IMR-90 (cell line): Measurements from ENCODE around the gene AJM1. TPM values are rescaled to one million over a fixed set of nuclear protein-coding genes. Genes with fewer than 3 reads are reported as not detected.
A peak's percentile ranks its signal among the peaks of the same experiment; 100 is the strongest.

ENCODE experiments used
- ATAC-seq: fragments of 200-7000 bp; cut with Tn5 transposase; 2 replicates; pipeline ENCODE4 v1.9.1; 2020; ENCODE audit warnings: low read depth, mild to moderate bottlenecking, moderate library complexity
- BruUV-seq: library from RNA; stranded (reverse); fragments of 400-500 nt; replicated peaks from 2 replicates; lab custom pipeline; 2021; lab: Mats Ljungman, UMichigan
- CTCF ChIA-PET: fragments of 300-600 bp; formaldehyde crosslinking; extraction: SDS; loops from one replicate; lab custom pipeline; 2021; ENCODE audit warnings: antibody characterized with exemption; lab: Yijun Ruan, JAX
- POLR2A ChIA-PET: fragments of 300-600 bp; sonication (Branson Sonifier 250); formaldehyde crosslinking; loops from one replicate; lab custom pipeline; 2022; ENCODE audit warnings: antibody characterized with exemption; ENCODE audit not compliant: unreplicated experiment; lab: Charles Lee
- DNase-seq: peaks from one replicate; pipeline ENCODE4 v3.0.0; 2013
- H2AFZ ChIP-seq: replicated peaks from 2 replicates; pipeline ENCODE3; 2013; ENCODE audit warnings: low read length, mild to moderate bottlenecking; ENCODE audit not compliant: poor library complexity
- H2AK5ac ChIP-seq: 2 replicates; pipeline ENCODE4 v1.6.1; 2013; ENCODE audit warnings: low read depth, low read length, inconsistent platforms
- H2AK9ac ChIP-seq: replicated peaks from 2 replicates; pipeline ENCODE3; 2013; ENCODE audit warnings: mild to moderate bottlenecking, low read depth, low read length, moderate library complexity; ENCODE audit not compliant: poor library complexity
- H2BK120ac ChIP-seq: 2 replicates; pipeline ENCODE4 v1.6.1; 2013; ENCODE audit warnings: low read depth, low read length, inconsistent platforms
- H2BK15ac ChIP-seq: 3 replicates; pipeline ENCODE4 v1.6.1; 2013; ENCODE audit warnings: low read depth, low read length, inconsistent platforms
- H2BK20ac ChIP-seq: 2 replicates; pipeline ENCODE4 v1.6.1; 2013; ENCODE audit warnings: low read depth, mild to moderate bottlenecking, inconsistent platforms, low read length, moderate library complexity
- H2BK5ac ChIP-seq: 2 replicates; pipeline ENCODE4 v1.6.1; 2013; ENCODE audit warnings: mild to moderate bottlenecking, low read depth, low read length, inconsistent platforms; ENCODE audit not compliant: poor library complexity, severe bottlenecking
- H3K14ac ChIP-seq: replicated peaks from 2 replicates; pipeline ENCODE4 v1.6.1; 2013; ENCODE audit warnings: low read depth, low read length, inconsistent platforms
- H3K18ac ChIP-seq: 2 replicates; pipeline ENCODE4 v1.6.1; 2013; ENCODE audit warnings: low read depth, low read length, control low read depth
- H3K23ac ChIP-seq: 2 replicates; pipeline ENCODE4 v1.6.1; 2013; ENCODE audit warnings: low read depth, low read length, inconsistent platforms
- H3K27ac ChIP-seq: 2 replicates; pipeline ENCODE4 v1.5.1; 2013; ENCODE audit warnings: mild to moderate bottlenecking, control low read depth, low read length; ENCODE audit not compliant: insufficient read depth
- H3K27me3 ChIP-seq: 2 replicates; pipeline ENCODE4 v1.6.1; 2013; ENCODE audit warnings: low read length; ENCODE audit not compliant: control insufficient read depth, insufficient read depth
- H3K36me3 ChIP-seq: 2 replicates; pipeline ENCODE4 v1.6.1; 2013; ENCODE audit warnings: low read length, mixed read lengths; ENCODE audit not compliant: control insufficient read depth, insufficient read depth
- H3K4ac ChIP-seq: 2 replicates; pipeline ENCODE4 v1.6.1; 2013; ENCODE audit warnings: low read depth, low read length, inconsistent platforms
- H3K4me1 ChIP-seq: 2 replicates; pipeline ENCODE4 v1.6.1; 2013; ENCODE audit warnings: low read length, mixed read lengths; ENCODE audit not compliant: control insufficient read depth, insufficient read depth
- H3K4me2 ChIP-seq: 2 replicates; pipeline ENCODE4 v1.6.1; 2013; ENCODE audit warnings: low read depth, mild to moderate bottlenecking, control low read depth, low read length, moderate library complexity
- H3K4me3 ChIP-seq: 2 replicates; pipeline ENCODE4 v1.5.1; 2013; ENCODE audit warnings: low read depth, mild to moderate bottlenecking, control low read depth, low read length, moderate library complexity; ENCODE audit not compliant: insufficient read depth
- H3K56ac ChIP-seq: 2 replicates; pipeline ENCODE4 v1.6.1; 2013; ENCODE audit warnings: low read length, inconsistent platforms; ENCODE audit not compliant: insufficient read depth; ENCODE audit errors: extremely low read depth
- H3K79me1 ChIP-seq, 2 experiments: 2 replicates each; pipeline ENCODE4 v1.6.1; 2013; ENCODE audit warnings: low read length in 2 of 2, inconsistent platforms in 1 of 2, low read depth in 1 of 2
- H3K9ac ChIP-seq: 2 replicates; pipeline ENCODE4 v1.6.1; 2013; ENCODE audit warnings: low read depth, low read length, control low read depth
- H3K9me1 ChIP-seq: 2 replicates; pipeline ENCODE4 v1.6.1; 2013; ENCODE audit warnings: low read length, inconsistent platforms; ENCODE audit not compliant: insufficient read depth
- H3K9me3 ChIP-seq: 2 replicates; pipeline ENCODE4 v1.6.1; 2013; ENCODE audit warnings: low read length; ENCODE audit not compliant: control insufficient read depth, insufficient read depth
- H4K20me1 ChIP-seq: 2 replicates; pipeline ENCODE4 v1.6.1; 2013; ENCODE audit warnings: low read length, inconsistent platforms; ENCODE audit not compliant: insufficient read depth
- H4K5ac ChIP-seq: 2 replicates; pipeline ENCODE4 v1.6.1; 2013; ENCODE audit warnings: mild to moderate bottlenecking, low read depth, low read length, control low read depth
- H4K8ac ChIP-seq, 2 experiments: 2 replicates each; pipeline ENCODE4 v1.6.1; 2013; ENCODE audit warnings: low read depth in 2 of 2, low read length in 2 of 2, control low read depth in 1 of 2, inconsistent platforms in 1 of 2
- H4K91ac ChIP-seq: 2 replicates; pipeline ENCODE4 v1.6.1; 2013; ENCODE audit warnings: low read depth, low read length, inconsistent platforms; ENCODE audit not compliant: insufficient read depth
- BHLHE40 ChIP-seq: fragments of 150-350 bp; IDR thresholded peaks from 2 replicates; pipeline ENCODE4 v1.6.1; 2016; ENCODE audit warnings: mild to moderate bottlenecking, low read depth, low read length
- CEBPB ChIP-seq: IDR thresholded peaks from 2 replicates; pipeline ENCODE4 v1.6.1; 2012; ENCODE audit warnings: low read depth, low read length, improper control_type of control experiment
- CHD1 ChIP-seq: IDR thresholded peaks from 2 replicates; pipeline ENCODE4 v1.6.1; 2012; ENCODE audit warnings: low read depth, low read length, improper control_type of control experiment
- ELK1 ChIP-seq: fragments of 150-350 bp; IDR thresholded peaks from 2 replicates; pipeline ENCODE4 v1.6.1; 2016; ENCODE audit warnings: low read depth, mild to moderate bottlenecking, low read length, moderate library complexity, borderline replicate concordance
- FOS ChIP-seq: fragments of 150-350 bp; IDR thresholded peaks from 2 replicates; pipeline ENCODE4 v1.6.1; 2016; ENCODE audit warnings: low read depth, low read length
- MAFK ChIP-seq: IDR thresholded peaks from 2 replicates; pipeline ENCODE4 v1.6.1; 2012; ENCODE audit warnings: low read depth, low read length, improper control_type of control experiment
- MAZ ChIP-seq: IDR thresholded peaks from 2 replicates; pipeline ENCODE4 v1.6.1; 2012; ENCODE audit warnings: low read depth, mild to moderate bottlenecking, low read length, improper control_type of control experiment, moderate library complexity, borderline replicate concordance
- MXI1 ChIP-seq: IDR thresholded peaks from 2 replicates; pipeline ENCODE4 v1.6.1; 2012; ENCODE audit warnings: low read depth, mild to moderate bottlenecking, low read length, moderate library complexity, borderline replicate concordance
- NFE2L2 ChIP-seq: fragments of 150-350 bp; IDR thresholded peaks from 2 replicates; pipeline ENCODE4 v1.6.1; 2016; ENCODE audit warnings: low read depth, mild to moderate bottlenecking, low read length
- POLR2A ChIP-seq: IDR thresholded peaks from 2 replicates; pipeline ENCODE4 v1.6.1; 2012; ENCODE audit warnings: mild to moderate bottlenecking, low read depth, low read length
- RAD21 ChIP-seq: IDR thresholded peaks from 2 replicates; pipeline ENCODE4 v1.6.1; 2012; ENCODE audit warnings: low read length, improper control_type of control experiment
- RFX5 ChIP-seq: IDR thresholded peaks from 2 replicates; pipeline ENCODE4 v1.8.0; 2012; ENCODE audit warnings: low read depth, mild to moderate bottlenecking, low read length, moderate library complexity
- SMC3 ChIP-seq: fragments of 150-350 bp; IDR thresholded peaks from 2 replicates; pipeline ENCODE4 v1.6.1; 2016; ENCODE audit warnings: low read depth, mild to moderate bottlenecking, antibody characterized with exemption, low read length, moderate library complexity
- USF2 ChIP-seq: fragments of 150-350 bp; IDR thresholded peaks from 2 replicates; pipeline ENCODE4 v1.6.1; 2017; ENCODE audit warnings: mild to moderate bottlenecking, antibody characterized with exemption, low read length, low read depth
- WGBS, 2 experiments: methylation state at CpG; one replicate each; pipeline versions ENCODE4 v1.1.5 to v1.1.7; 2013; ENCODE audit warnings: missing lambda C conversion rate in 2 of 2; ENCODE audit not compliant: insufficient read length in 1 of 2; ENCODE audit errors: extremely low coverage in 2 of 2; 5-methylcytosine and 5-hydroxymethylcytosine counted together
- dilution Hi-C: fragments of 300-500 bp; cut with HindIII; formaldehyde crosslinking; loops from one replicate; pipeline ENCODE4 v1.14.3; 2018; ENCODE audit warnings: low sequenced_read_pairs; ENCODE audit not compliant: unreplicated experiment
- in situ Hi-C: fragments of 300-500 bp; cut with MboI; formaldehyde crosslinking; loops from 3 replicates; pipeline ENCODE4 v1.14.3; 2019; ENCODE audit warnings: low sequenced_read_pairs, inconsistent platforms, mixed read lengths
- intact Hi-C: fragments of 100-400 bp; cut with micrococcal nuclease; formaldehyde crosslinking; loops from 2 replicates; pipeline ENCODE4 v1.10.0; 2022
- polyA plus RNA-seq, 3 experiments: library from polyadenylated mRNA; depleted of rRNA; stranded (reverse); fragments of >200 nt; gene quantifications; 2 replicates each; pipeline ENCODE4 v1.2.3, GENCODE V29; 2012; ENCODE audit warnings: low replicate concordance in 1 of 3
- total RNA-seq: library from RNA; depleted of rRNA; stranded (reverse); fragments of >200 nt; gene quantifications from 2 replicates; pipeline ENCODE4 v1.2.3, GENCODE V29; 2012
- TF ChIP-seq, protein P1 (sequence below): conservative IDR thresholded peaks from 2 replicates; pipeline ENCODE4 v1.5.1; 2012; ENCODE audit warnings: mild to moderate bottlenecking, low read depth, low read length, improper control_type of control experiment

The AJM1 gene
- total and polyA plus RNA-seq, 2 of the 4 experiments (the other 2 are of a cell fraction), result 0.18 to 1.5 TPM

DNA sequence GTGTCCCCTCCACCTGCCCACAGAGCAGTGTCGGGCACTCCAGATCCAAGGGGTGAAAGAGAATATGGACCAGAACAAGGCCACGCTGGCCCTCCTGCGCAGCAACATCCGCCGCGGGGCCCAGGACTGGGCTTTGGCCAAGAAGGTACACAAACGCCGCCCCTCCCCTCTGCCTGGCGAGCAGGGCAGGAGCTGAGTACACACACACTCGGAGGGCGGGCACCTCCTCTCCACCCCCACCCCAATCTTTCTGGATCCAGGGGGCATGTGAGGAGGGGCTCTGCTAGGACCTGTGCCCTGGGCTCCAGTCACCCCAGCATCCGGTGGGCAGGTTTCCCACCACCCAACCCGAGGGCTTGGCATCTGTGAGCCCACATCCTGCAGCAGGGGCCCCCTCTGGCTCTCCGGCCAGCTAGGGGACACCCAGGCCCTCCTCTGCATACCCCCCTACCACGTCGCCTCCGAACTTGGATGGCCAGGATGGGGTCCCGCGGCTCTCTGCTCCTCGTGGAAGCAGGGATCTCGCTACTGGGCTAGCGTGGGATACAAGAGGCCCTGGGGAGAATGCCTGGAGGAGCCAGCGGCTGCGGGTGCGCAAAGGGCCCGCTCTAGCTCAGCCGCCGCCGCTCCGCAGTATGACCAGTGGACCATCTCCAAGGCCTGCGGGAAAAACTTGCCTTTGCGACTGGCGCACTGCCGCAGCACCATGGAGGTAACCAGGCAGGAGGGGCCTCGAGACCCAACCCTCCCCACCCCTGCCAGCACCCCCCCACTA is 43.0 kb upstream of the AJM1 start:
- ChIA-PET CTCF (no interaction called here), POLR2A (no interaction called here)
- WGBS, 2 experiments, result 21% methylated on average over 5 of the region's 35 CpGs; no CpG with 5 or more reads in 1 of the 2 experiments
- Histone ChIP-seq H3K4me1 (peaks cover 10% of the 10 kb centered on the region), H3K14ac (no peak overlapping the region), H2BK20ac (no peak overlapping the region), H3K36me3 (no peaks in the 10 kb centered on the region), H3K79me1 (no peaks in the 10 kb centered on the region), H3K27me3 (peaks cover 37% of the 10 kb centered on the region), H2AFZ (peak overlapping the region; percentile 32), H3K56ac (no peak overlapping the region), H3K4me2 (no peak overlapping the region; the same call in 1 of the 2 replicates), H2BK120ac (no peak overlapping the region), H3K4me3 (no peak overlapping the region), H2AK5ac (no peak overlapping the region), H3K9me1 (no peaks in the 10 kb centered on the region), H4K8ac (no peak overlapping the region), H3K18ac (no peak overlapping the region), H4K91ac (no peak overlapping the region), H4K5ac (no peak overlapping the region), H3K9ac (no peak overlapping the region), H4K20me1 (peaks cover 8% of the 10 kb centered on the region), H2AK9ac (peak overlapping the region; percentile 28), H3K9me3 (no peaks in the 10 kb centered on the region), H3K23ac (no peak overlapping the region), H2BK5ac (no peak overlapping the region), H3K4ac (no peak overlapping the region), H3K27ac (no peak overlapping the region), H2BK15ac (no peak overlapping the region)
- dilution Hi-C loops, result no loop called here
- no TSS peak for BruUV-seq
- ATAC-seq (peak; percentile 3; the same call in 1 of the 2 replicates), DNase-seq (no peak)
- in situ Hi-C loops, result no loop called here
- intact Hi-C loops, result no loop called here
- TF ChIP-seq FOS, result no peak
- no peak for TF ChIP-seq MAFK
- no peak for TF ChIP-seq BHLHE40
- TF ChIP-seq SMC3, result no peak
- no peak for TF ChIP-seq MAZ
- TF ChIP-seq POLR2A, result no peak
- TF ChIP-seq, protein P1, sequence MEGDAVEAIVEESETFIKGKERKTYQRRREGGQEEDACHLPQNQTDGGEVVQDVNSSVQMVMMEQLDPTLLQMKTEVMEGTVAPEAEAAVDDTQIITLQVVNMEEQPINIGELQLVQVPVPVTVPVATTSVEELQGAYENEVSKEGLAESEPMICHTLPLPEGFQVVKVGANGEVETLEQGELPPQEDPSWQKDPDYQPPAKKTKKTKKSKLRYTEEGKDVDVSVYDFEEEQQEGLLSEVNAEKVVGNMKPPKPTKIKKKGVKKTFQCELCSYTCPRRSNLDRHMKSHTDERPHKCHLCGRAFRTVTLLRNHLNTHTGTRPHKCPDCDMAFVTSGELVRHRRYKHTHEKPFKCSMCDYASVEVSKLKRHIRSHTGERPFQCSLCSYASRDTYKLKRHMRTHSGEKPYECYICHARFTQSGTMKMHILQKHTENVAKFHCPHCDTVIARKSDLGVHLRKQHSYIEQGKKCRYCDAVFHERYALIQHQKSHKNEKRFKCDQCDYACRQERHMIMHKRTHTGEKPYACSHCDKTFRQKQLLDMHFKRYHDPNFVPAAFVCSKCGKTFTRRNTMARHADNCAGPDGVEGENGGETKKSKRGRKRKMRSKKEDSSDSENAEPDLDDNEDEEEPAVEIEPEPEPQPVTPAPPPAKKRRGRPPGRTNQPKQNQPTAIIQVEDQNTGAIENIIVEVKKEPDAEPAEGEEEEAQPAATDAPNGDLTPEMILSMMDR, result no peak
- TF ChIP-seq MXI1, result no peak
- TF ChIP-seq RAD21, result no peak
- TF ChIP-seq NFE2L2, result no peak
- no peak for TF ChIP-seq CHD1
- TF ChIP-seq USF2, result no peak
- no peak for TF ChIP-seq CEBPB
- no peak for TF ChIP-seq RFX5
- TF ChIP-seq ELK1, result no peak
